Renal pelvis (tissue), 4 donors: ENCODE data around the gene PBRM1. TPM values are rescaled to one million over a fixed set of nuclear protein-coding genes. Genes with fewer than 3 reads are reported as not detected.

ENCODE experiments used
- DNase-seq: peaks from one replicate; pipeline ENCODE4 v3.0.0-alpha.2; 2013
- polyA plus RNA-seq, 3 donors: library from polyadenylated mRNA; unstranded; fragments of 120-200 nt; gene quantifications; one replicate each; pipeline ENCODE4 v1.2.1, GENCODE V29; 2013; ENCODE audit not compliant: insufficient read length in 3 of 3

The PBRM1 gene
- polyA plus RNA-seq, 3 donors = 56.4 to 60.4 (median 59.4) TPM

DNA sequence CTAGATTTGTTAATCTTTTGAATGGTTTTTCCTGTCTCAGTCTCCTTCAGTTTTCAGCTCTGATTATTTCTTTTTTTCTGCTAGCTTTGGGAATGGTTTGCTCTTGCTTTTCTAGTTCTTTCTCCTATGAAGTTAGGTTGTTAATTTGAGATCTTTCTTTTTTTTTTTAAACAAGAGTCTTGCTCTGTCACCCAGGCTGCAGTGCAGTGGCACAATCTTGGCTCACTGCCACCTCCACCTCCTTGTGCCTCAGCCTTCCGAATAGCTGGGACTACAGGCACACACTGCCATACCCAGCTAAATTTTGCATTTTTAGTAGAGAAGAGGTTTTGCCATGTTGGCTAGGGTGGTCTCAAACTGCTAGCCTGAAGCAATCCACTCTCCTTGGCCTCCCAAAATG, 92.6 kb downstream of the PBRM1 start:
- no peak for DNase-seq

DNA sequence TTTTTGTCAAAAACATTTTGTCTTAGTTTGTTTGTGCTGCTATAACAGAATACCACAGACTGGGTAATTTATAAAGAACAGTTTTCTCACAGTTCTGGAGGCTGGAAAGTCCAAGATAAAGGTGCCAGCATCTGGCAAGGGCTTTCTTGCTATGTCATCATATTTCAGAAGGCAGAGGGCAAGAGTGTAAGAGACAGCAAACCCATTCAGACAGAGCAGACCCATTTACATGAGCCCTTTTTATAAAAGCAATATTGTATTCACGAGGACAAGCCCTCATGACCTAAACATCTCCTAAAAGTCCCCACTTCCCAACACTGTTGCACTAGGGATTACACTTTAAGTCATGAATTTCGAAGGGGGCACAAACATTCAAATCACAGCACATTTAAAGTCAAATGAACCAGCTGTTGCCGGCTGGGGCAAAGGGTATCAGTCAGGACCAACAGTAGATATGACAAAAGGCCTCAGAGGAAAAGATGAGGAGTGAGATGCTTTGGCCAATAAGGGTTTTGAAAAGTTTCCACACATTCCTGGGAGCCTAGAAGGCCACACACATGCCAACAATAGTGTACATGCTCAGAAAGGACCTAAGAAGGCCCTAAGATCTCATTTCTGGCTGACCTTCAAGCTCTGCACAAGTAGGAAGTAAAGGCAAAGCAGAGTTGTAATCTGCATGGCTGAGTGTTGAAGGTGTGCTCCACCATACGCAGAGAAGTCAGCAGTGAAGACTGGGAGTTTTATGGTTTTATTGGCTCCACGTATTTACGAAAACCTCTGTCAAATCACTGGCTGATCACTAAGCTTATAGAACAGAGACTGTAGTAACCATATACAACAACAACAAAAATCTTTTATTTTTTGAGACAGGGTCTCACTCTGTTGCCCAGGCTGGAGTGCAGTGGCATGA, 111.4 kb downstream of the PBRM1 start:
- no peak for DNase-seq

DNA sequence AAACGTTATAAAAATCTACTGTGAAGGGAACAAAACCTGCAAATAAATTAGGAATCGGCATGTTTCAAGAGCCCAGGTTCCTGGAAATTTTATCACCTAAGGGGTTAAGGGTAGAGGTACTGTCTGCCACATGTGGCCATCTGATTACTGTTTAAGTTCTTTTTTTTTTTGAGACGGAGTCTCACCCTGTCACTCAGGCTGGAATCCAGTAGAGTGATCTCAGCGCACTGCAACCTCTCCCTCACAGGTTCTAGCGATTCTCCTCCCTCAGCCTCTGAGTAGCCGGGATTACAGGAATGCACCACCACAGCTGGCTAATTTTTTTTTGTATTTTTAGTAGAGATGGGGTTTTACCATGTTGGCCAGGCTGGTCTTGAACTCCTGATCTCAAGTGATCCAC, 113.5 kb downstream of the PBRM1 start:
- DNase-seq = no peak

DNA sequence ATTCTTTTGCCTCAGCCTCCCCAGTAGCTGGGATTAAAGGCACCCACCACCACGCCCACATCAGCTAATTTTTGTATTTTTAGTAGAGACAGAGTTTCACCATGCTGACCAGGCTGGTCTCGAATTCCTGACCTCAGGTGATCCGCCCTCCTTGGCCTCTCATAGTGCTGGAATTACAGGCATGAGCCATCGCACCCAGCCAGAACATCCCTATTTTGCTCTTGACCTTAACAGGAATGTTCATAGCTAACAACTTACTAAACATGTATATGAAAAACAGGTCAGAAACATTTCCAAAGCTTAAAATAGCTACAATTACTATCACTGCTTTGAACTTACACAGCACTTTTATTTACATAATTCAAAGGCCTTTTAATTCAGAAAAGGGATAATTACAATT, 115.6 kb downstream of the PBRM1 start:
- DNase-seq = no peak

DNA sequence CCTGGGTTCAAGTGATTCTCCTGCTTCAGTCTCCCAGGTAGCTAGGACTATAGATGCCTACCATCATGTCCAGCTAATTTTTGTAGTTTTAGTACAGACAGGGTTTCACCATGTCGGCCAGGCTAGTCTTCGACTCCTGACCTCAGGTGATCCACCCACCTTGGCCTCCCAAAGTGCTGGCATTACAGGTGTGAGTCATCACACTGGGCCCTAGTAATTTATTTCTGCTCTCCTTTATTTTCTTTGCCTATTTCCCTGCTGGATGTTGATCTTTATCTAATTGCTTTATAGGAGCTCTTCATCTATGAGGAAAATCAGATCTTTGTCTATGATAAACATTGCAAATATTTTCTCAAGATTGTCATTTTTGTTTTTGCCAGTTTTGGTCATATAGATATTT, 117.6 kb downstream of the PBRM1 start:
- DNase-seq = no peak

DNA sequence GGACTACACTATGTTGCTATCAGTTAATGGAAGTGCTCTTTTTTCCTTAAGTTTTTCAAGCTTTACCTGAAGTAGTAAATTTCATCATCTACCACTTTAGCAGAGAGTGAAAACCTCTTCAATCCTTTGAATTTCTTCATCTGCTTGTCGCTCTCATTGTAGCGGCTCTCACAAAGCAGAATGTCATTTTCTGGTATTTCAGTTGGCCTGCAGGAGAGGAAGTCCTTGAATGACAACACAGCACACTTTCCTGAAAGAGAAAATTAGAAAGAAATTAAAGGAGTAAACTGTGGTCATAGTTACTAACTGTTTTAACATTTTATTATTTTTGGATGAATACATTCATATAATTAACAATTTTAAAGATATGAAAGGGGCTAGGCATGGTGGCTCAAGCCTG, 121.7 kb downstream of the PBRM1 start:
- no peak for DNase-seq

DNA sequence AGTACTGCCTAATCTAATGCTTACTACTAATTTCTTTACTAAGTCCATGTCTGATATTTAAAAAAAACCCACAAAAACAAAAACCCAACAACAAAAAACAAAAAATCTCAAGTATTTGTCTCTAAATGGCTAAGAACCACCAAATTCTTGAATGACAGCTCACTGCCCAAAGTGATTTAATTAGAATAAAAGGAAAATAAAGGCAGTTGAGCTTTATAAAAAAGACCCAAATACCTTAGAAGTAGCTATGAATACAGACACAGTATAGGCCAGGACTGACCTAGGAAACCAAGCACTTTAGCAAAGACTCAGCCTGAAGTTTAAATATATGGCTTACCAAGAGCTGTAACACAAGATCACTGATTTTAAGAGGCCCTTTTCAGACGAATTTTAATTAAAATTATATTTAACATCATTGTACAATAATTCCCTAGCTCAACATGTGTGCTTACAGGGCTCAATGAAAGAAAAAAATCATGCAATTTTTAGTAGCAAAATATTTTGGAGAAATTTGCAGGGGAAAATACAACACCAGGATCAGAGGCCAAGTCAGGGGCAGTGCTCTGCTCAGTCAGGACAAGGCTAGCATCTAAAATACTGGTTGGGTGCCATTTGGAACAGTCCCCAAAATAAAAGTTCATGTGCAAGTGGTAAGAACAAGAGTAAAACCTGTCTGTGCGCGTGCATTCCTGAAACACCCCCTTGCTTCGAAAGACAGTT, 124.5 kb downstream of the PBRM1 start:
- DNase-seq = no peak

DNA sequence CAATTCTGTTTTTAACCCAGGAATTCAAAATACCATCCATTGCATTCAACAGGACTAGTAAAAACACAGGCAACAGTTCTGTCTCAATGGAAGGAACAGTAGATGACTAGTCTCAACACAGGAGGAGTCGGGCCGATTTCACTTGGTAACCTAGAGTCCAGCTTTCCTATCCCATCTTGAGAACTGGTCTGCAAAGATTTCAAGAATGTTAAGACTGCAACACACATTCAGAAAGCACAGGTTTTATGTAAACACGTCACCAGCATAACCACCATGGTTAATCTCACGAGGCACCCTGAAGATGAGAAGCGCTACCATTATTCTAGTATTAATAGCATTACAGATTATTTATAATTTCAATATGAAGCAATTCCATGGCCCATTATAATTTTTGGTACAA, 127.3 kb downstream of the PBRM1 start:
- DNase-seq = no peak

DNA sequence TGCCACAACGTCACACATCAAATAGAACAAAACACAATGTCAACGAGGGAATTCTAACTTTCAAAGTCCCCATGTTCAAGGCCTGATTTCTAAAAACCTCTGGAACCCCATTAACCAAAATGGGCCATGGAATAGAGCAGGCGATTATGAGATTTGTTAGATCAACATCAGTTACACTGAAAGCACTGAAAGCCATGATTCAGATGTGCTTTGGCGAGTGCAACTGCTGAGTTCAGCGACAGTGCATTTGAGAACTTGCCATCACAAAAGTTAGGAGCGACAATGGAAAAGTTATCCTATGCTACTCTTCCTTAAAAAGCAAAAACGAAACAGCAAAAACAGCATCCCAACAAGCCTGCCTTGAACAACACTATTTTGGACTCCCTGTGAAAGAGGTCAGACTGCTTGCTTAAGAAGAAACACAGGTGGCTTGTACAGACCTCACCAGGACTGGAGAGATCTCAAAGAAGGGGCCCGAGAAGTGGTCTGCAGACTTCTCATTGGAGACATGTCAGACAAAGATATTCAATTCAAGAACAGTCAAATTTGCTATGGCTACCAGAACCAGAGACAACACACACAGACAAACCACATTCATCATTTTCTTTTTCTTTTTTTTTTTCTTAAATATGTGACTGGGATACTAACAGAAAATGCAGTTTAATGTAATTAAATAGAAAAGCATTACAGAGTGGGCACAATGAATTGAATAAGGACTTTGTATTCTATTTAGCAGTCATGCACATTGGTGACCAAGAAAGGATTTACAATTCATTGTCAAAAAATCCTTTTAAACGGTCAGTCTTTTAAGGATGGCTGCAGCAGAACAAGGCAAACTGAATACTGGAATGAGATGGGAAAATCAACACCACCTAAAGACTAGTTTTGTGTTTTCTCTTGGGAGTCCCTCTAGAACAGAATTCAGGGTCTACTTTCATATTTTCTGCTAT, 128.4 kb downstream of the PBRM1 start:
- no peak for DNase-seq

DNA sequence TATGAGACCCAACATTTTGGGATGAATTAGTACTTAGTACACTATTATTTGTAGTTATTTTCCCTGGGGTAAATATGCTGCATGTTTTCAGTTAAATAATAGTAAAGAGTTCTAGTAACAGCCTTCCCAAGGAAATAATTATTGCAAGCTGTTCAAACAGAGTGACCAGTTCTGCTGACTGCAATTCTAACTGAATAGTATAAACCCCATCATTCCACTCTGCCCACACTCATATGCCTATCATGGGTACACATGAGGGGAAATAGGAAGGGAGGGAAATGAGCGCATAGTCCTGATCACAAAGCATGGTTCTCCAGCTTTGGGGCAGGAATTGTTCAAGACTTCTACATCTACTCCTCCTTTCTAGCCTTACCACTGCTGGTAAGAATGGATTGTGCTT, 130.7 kb downstream of the PBRM1 start:
- no peak for DNase-seq

DNA sequence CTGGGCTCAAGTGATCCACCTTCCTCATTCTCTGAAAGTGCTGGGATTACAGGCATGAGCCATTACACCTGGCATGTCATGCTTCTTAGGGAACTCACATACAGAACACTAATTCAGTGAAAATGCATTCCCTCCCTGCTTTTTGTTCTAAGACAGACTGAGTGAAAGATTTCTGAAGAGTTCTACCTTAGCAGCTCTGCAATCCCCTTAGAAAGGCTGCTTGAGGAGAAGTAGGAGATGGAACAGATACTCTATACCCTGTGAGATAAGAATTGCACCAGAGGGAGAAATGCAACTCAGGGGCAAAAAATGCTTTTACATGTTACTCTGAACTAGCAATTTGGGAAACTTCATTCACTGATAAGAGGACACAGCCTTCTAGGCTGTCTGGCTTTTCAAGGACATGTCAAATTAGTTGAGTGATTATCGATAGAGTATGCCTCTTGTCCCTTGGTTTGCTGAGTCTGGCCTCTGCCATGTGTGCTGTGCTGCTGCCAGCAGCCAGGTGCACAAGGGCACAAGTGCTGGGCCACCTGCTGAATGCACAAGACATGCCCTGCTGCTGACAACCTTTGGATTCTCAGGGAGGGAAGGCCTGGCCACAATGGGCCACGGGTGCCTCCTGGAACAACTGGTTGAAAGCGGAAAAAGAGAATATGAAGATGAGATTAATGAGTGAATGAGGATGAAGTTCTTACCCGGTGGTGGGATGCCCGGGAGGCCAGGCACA, 131.5 kb downstream of the PBRM1 start:
- DNase-seq = no peak

DNA sequence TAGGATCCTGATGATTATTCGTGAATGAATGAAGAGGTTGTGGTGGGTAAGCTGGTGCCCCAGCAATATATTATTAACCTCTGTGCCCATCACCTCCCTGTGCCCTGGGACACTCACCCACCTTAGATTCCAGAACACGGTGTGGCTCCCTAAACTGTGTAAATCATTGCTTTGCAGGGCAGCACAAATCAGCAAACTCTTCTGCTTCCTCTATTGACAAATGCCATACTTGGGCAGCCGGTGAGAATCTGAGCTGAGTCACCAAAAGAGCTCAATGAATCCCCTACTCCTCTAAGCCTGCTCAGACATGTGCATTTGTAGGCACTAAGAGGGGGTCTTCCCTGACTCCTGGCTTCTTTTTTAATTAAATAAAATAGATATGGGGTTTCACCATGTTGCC, 133.6 kb downstream of the PBRM1 start:
- no peak for DNase-seq

DNA sequence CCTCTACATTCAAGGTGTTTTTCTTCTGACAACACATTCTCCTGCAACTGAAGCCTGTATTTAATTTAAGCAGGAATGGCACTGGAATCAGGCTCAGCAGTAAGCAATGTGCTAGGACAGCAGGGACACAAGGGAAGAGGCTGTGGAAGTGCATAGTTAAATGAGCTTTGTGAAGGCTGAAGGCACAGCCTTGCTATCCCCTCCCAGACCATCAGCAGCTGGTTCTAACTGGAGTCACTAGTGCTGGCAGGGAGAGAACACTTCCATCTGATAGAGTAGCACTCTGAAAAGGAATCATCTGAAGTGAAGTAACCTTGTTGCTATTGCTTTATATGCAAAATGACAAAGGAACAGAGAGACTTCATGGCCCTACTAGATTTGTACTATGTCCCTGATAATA, 134.6 kb downstream of the PBRM1 start:
- no peak for DNase-seq

DNA sequence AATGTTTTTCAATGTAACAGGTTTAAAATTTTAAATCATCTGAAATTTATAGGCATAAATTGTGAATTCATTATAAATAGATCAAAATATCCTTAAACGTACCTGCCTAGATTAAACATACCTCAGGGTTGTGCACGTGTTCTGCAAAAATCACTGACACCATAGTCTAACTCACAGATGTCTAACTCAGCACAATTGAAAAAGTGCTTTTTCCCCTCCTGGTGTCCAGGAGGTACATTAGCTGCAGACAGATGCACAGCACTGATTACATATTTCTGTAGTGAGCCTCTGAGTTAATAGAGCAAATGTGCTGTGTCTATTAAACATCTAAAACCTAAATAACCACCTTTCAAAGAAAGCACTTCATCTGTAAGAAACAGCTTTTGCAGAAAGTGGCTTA, 138.6 kb downstream of the PBRM1 start:
- no peak for DNase-seq

DNA sequence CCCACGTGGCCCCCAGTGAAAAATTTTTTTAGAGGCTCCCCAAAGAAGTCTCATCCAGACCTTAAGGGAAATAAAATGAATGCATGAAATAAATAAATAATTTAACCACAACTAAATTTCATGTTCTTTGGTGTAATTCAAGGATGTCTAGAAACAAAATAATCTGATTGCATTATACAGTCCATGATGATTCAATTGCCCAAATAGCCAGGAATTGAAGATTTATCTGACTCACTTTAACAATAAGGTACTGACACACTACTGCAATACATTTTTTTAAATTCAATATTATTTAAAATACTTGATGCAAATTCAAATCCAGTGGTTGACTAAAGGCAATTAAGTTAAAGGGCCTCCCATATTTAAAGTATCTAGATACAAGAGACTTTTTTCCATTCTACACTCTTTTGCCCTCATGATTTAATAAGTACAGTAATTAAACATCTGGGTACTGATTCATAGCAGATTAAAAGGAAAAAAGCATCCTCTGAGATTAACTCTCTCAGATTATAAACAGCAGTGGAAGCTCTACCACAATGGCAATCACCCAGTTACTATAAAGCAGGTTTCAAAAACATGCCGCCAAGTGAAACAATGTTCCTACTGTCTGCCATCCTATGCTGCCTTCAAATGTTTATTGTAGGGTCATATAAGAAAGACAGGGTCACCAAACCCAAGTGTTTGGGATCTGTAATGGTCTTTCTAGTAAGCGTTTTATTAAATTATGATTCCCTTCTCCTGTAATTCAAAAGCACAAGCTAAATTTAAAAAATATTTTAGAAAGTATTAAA, 139.4 kb downstream of the PBRM1 start:
- no peak for DNase-seq

DNA sequence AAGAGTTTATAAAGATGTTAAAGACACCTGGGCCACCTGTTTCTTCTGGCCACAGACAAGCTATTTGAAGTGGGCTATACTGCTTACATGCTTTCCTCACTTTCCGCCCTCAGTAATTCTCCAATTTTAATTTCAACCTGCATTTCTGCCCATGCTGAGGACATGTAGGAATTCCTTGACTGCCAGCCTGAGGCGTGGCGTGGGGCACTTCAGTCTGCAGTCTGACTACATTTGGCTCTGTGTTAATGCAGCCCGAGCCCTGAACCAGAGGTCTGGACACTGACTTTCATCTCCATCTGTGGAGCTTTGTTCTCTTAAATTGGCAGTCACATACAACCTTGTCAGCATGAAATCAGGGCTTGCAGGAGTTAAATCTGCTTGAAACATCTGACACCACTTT, 140.8 kb downstream of the PBRM1 start:
- no peak for DNase-seq

DNA sequence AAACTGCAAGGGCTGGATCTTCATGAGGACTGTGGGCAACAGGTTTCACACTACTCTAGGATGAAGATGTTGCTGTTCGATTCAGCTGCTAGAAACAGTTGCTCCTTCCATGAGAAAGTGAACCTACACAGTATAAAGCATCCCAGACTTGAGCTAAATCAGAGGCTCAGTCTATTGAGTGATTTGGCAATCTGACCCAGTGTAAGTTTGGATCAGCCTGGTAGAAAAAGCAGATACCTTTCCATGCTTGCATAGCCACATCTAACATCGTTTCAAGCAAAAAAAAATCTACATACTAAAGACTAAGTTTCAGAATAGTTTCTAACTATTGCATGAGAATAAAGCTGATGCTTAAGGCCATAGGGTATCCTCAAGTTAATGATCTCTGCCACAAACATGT, 144.7 kb downstream of the PBRM1 start:
- no peak for DNase-seq

DNA sequence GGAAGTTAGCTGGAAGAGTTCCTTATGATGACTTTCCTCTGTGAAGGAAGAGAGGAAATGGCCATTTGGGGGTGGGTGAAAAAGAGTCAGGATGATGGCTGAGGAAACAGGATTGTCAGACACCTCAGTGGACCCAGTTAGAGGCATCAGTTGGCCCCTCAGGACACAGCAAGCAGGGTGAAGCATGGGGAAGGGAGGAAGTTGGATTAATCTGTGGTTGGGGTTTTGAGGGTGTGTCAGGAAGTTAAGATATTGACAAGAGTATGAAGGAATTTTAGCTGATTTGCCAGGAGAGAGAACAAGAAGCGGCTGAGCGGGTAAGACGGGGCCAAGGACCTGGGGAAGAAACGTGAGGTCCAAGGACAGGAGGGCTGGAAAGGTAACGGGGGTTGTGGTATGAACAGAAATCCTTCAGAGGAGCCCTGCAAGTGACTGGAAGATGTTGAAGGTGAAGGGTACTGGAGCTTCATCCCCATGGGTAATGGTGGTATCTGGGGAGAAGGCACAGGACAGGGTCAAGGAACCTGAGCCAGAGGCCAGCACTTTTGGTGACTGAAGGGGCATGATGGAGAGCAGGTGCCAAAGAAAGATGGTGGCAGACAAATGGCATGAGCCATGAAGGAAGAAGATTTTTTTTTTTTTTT, 146.6 kb downstream of the PBRM1 start:
- no peak for DNase-seq

DNA sequence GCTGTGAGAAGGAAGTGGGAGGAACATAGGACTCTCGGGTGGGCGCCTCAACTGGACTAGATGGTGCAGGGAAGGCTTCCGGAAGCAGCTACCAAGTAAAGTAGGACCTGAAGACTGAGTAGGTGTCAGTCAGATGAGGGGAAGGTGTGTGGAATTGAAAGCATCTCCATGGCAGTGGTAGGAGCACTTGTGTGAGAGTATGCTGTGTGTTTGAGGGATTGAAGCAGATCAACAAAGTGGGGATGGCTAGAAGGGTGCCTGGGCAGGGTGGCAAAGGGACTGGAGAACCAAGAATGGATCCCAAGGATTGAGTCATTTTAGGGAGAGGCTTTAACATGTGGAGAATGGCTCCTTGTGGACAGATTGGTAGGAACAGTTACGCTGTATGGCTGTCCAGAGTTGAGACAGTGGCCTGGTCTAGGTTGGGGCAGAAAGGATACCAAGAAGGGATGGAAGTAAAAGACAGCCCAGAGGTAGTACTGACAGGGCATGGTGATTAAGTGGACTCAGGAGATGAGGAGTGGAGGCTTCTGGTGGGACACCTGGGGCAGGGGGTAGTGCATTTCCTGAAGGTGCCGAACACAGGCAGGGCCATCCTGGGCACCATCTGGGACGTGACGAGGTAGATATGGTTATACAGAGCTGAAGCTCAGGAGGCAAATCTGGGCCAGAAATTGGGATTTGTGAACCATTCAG, 147.8 kb downstream of the PBRM1 start:
- DNase-seq = no peak
